Ascending aorta (tissue), 2 donors: ENCODE data around the gene ANAPC7. TPM values are rescaled to one million over a fixed set of nuclear protein-coding genes. Genes with fewer than 3 reads are reported as not detected.

ENCODE experiments used
- DNase-seq, 2 donors: peaks; one replicate each; pipeline ENCODE4 v3.0.0-alpha.2; 2019; ENCODE audit warnings: low spot score in 2 of 2
- H3K27ac ChIP-seq, 2 donors: fragments of 200-600 bp; sonication (generic); one replicate each; pipeline ENCODE4 v1.5.1; 2016 to 2017; ENCODE audit warnings: mild to moderate bottlenecking in 1 of 2
- H3K27me3 ChIP-seq: fragments of 200-600 bp; sonication (generic); one replicate; pipeline ENCODE4 v1.5.1; 2017
- H3K36me3 ChIP-seq, 2 donors: fragments of 200-600 bp; sonication (generic); one replicate each; pipeline ENCODE4 v1.5.1; 2016
- H3K4me1 ChIP-seq, 2 donors: fragments of 200-600 bp; sonication (generic); one replicate each; pipeline ENCODE4 v1.5.1; 2016 to 2017; ENCODE audit warnings: mild to moderate bottlenecking in 1 of 2
- H3K4me3 ChIP-seq, 2 donors: fragments of 200-600 bp; sonication (generic); one replicate each; pipeline ENCODE4 v1.5.1; 2016 to 2017; ENCODE audit warnings: mild to moderate bottlenecking in 1 of 2
- H3K9me3 ChIP-seq, 2 donors: fragments of 200-600 bp; sonication (generic); one replicate each; pipeline ENCODE4 v1.5.1; 2016
- CTCF ChIP-seq, 3 experiments: fragments of 200-600 bp in 2 of 3; fragments of 450-650 bp in 1 of 3; sonication (generic) in 2 of 3; IDR thresholded peaks; one replicate each; pipeline ENCODE4 v1.5.1; 2016 to 2019; ENCODE audit warnings: antibody characterized with exemption in 3 of 3, mild to moderate bottlenecking in 1 of 3, moderate library complexity in 1 of 3
- intact Hi-C: fragments of 100-400 bp; cut with DNase I; formaldehyde crosslinking; loops from one replicate; pipeline ENCODE4 v1.15.1; 2023
- total RNA-seq: library from RNA; depleted of rRNA; stranded (reverse); fragments of >200 nt; gene quantifications from one replicate; pipeline ENCODE4 v1.1.0, GENCODE V29; 2016

Gene ANAPC7
- total RNA-seq, 1 donor from 2014 or later = 34.7 TPM

GRCh38 chr12:110339184-110339952, 64.1 kb downstream of the ANAPC7 start:
- DNase-seq = peak in 1 of 2 donors; percentile 25
- Histone ChIP-seq H3K27ac (no peak overlapping the region), H3K27me3 (no peaks in the 10 kb centered on the region), H3K9me3 (no peaks in the 10 kb centered on the region), H3K4me1 (no peaks in the 10 kb centered on the region), H3K36me3 (peaks cover 93 to 100% of the 10 kb centered on the region in 2 donors), H3K4me3 (no peak overlapping the region)
- intact Hi-C loops = no loop called here
- no peak for TF ChIP-seq CTCF (IDR thresholded peaks at IDR 0.05)

- no peak overlapping the region for H3K27ac ChIP-seq
- H3K9me3 ChIP-seq = no peaks in the 10 kb centered on the region
- H3K27me3 ChIP-seq = no peaks in the 10 kb centered on the region
- peak in 1 of 2 donors; percentile 37 for DNase-seq
- peaks cover 93 to 100% of the 10 kb centered on the region in 2 donors for H3K36me3 ChIP-seq
- no peak overlapping the region for H3K4me3 ChIP-seq
- intact Hi-C loops = no loop called here
- TF ChIP-seq CTCF (IDR thresholded peaks at IDR 0.05) = peak in 1 of 3 experiments; percentile 14
- no peaks in the 10 kb centered on the region for H3K4me1 ChIP-seq
These were observed 64.8 kb downstream of the ANAPC7 start for GRCh38 chr12:110338754-110339153.

GRCh38 chr12:110337912-110338710, 65.4 kb downstream of the ANAPC7 start:
- Histone ChIP-seq H3K4me3 (no peak overlapping the region), H3K4me1 (no peaks in the 10 kb centered on the region), H3K27ac (no peak overlapping the region), H3K36me3 (peaks cover 92 to 100% of the 10 kb centered on the region in 2 donors), H3K27me3 (no peaks in the 10 kb centered on the region), H3K9me3 (no peaks in the 10 kb centered on the region)
- TF ChIP-seq CTCF (IDR thresholded peaks at IDR 0.05) = no peak
- peak in 1 of 2 donors; percentile 31 for DNase-seq
- intact Hi-C loops = no loop called here

DNA sequence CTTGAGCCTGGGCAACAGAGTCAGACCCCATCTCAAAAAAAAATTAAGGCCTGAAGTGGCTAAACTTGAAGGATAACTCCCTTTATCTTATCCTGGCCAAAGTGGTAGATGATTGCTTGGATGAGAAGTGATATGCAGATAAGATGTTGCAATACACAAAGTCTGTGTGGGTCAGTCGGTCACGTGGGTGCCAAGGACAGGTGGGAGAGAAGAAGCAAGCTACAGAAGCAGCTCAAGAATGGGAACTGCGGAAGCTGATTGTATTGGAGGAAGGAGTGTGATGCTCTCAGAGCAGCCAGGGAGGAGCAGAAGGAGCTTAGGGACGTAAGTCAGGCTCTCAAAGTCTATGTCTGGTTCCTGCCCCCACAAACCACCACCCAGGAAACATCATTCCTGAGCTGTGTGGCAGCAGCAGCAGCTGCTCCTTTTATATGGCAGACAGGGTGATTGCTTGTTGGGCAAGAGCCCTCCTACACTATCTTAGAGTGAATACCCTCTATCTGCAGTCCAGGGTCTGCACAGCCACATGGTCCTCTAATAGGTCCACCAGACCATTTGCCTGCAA, 67.9 kb downstream of the ANAPC7 start:
- Histone ChIP-seq H3K4me3 (no peak overlapping the region), H3K36me3 (peaks cover 82 to 84% of the 10 kb centered on the region in 2 donors), H3K4me1 (peaks cover 0 to 12% of the 10 kb centered on the region in 2 donors), H3K27ac (peak overlapping the region in 1 of 2 donors; percentile 4), H3K27me3 (no peaks in the 10 kb centered on the region), H3K9me3 (no peaks in the 10 kb centered on the region)
- peak in 1 of 2 donors; percentile 27 for DNase-seq
- intact Hi-C loops = no loop called here
- no peak for TF ChIP-seq CTCF (IDR thresholded peaks at IDR 0.05)

GRCh38 chr12:110333201-110333600, 70.3 kb downstream of the ANAPC7 start:
- no peak for TF ChIP-seq CTCF (IDR thresholded peaks at IDR 0.05)
- intact Hi-C loops = no loop called here

More at GRCh38 chr12:110333201-110333600, 70.3 kb downstream of the ANAPC7 start:
- no peak overlapping the region for H3K27ac ChIP-seq
- H3K36me3 ChIP-seq = peaks cover 72 to 79% of the 10 kb centered on the region in 2 donors
- peaks cover 0 to 16% of the 10 kb centered on the region in 2 donors for H3K4me1 ChIP-seq
- no peak for DNase-seq
- no peaks in the 10 kb centered on the region for H3K27me3 ChIP-seq
- no peaks in the 10 kb centered on the region for H3K9me3 ChIP-seq
- H3K4me3 ChIP-seq = no peak overlapping the region
